Tibial nerve (tissue), 4 donors: Measurements from ENCODE around the gene MDM4.

Source experiments
- CTCF ChIP-seq, 5 experiments: fragments of 200-600 bp in 3 of 5; fragments of 450-650 bp in 2 of 5; sonication (generic) in 3 of 5; IDR thresholded peaks; one replicate each; pipeline ENCODE4 v1.5.1; 2016 to 2019; ENCODE audit warnings: antibody characterized with exemption in 5 of 5, mild to moderate bottlenecking in 3 of 5, moderate library complexity in 2 of 5
- EP300 ChIP-seq, 2 donors: sonication (generic); formaldehyde crosslinking; IDR thresholded peaks; one replicate each; pipeline ENCODE4 v1.6.1; 2017; ENCODE audit warnings: antibody characterized with exemption in 2 of 2, mild to moderate bottlenecking in 1 of 2
- POLR2A ChIP-seq, 2 donors: fragments of 450-650 bp; IDR thresholded peaks; one replicate each; pipeline ENCODE4 v1.6.1; 2017; ENCODE audit warnings: antibody characterized with exemption in 2 of 2, mild to moderate bottlenecking in 2 of 2, moderate library complexity in 2 of 2

GRCh38 chr1:204507317-204508105 lies 8.7 kb upstream of the MDM4 start:
- TF ChIP-seq CTCF (IDR thresholded peaks at IDR 0.05) (no peak), POLR2A (IDR thresholded peaks at IDR 0.05) (no peak), EP300 (IDR thresholded peaks at IDR 0.05) (no peak)
